Measurements from ENCODE around the gene DOCK1. TPM values are rescaled to one million over a fixed set of nuclear protein-coding genes. Genes with fewer than 3 reads are reported as not detected.
"Not testable (repeated sequence)": the region's sequence is repeated elsewhere in the genome, so short reads cannot be mapped to it uniquely, and the experiment has no call there.

Gene DOCK1
- 10 to 100 TPM; 29.4 to 45.4 (median 34.4) TPM for polyA plus RNA-seq (ENCODE audit: insufficient read length in 10 of 10)
- long read RNA-seq, donor 1 = 0 reads
- long read RNA-seq, donor 2 = 0 reads
- long read RNA-seq, donor 3 = 0 reads
- long read RNA-seq, donor 4 = 0 reads
- long read RNA-seq, donor 5, full-length matches to known transcripts = 1 of 1 reads
- long read RNA-seq, donor 5, partial matches to known transcripts = 0 of 1 reads
- long read RNA-seq, donor 5, other reads (novel, unspliced or antisense) = 0 of 1 reads
- long read RNA-seq, donor 6, partial matches to known transcripts = 19 of 19 reads
- long read RNA-seq, donor 6, other reads (novel, unspliced or antisense) = 0 of 19 reads
- long read RNA-seq, donor 7, full-length matches to known transcripts = 1 of 1 reads
- long read RNA-seq, donor 7, partial matches to known transcripts = 0 of 1 reads
- long read RNA-seq, donor 7, other reads (novel, unspliced or antisense) = 0 of 1 reads
- long read RNA-seq, donor 8, partial matches to known transcripts = 9 of 9 reads
- long read RNA-seq, donor 8, other reads (novel, unspliced or antisense) = 0 of 9 reads
- long read RNA-seq, donor 9 = 0 reads

DNA sequence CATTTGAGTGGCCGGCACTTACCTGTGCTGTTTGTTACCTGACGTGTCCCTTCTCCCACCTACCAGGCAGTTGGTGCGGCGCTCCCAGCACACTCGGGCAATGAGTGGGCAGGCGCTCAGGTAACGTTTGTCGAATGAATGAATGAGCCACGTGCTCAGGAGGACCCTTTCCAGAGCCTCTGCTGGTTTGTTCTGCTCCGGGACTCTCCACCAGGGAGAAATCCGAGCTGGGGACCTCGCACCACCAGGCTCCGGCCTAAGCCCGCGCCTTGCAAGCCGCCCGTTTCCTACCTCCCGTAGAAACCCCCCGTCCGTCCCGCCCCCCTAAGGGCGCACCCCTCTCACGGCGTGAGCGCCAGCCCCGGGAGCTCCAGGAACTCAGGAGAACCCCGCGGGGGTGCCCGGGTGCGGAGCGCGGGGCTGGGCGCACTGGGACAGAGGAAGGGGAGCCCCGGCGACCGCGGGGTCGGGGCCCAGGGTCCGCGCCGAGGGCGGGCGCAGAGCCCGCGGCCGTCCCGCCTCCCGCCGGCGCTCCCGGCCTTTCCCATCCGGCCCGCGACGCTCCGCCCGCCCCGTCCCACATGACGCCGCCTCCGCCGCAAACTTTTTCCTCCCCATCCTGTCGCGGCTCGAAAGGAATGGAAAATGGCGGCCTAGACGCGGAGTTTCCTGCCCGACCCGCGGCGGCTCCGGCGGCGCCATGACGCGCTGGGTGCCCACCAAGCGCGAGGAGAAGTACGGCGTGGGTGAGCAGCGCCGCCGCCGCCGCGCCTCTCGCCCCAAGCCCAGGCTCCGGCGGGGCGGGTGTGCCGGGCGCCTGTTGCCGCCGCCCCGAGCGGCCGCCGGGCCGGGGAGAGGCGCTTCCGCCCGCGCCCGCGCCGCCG lies at the start of gene DOCK1:
Gene DOCK1, plus strand, starts transcription at position 611 of the 884 bp plus-strand sequence. Its CDS starts 90 bp downstream, at position 701.
- DNase-seq = peak; percentile 72 to 93 (median 82)

- no peak for DNase-seq
These were observed 47.9 kb upstream of the DOCK1 start for GRCh38 chr10:126857178-126857806.

GRCh38 chr10:126867567-126868365 lies 37.5 kb upstream of the DOCK1 start:
- peak in 1 of 3 donors; percentile 95 for DNase-seq

DNA sequence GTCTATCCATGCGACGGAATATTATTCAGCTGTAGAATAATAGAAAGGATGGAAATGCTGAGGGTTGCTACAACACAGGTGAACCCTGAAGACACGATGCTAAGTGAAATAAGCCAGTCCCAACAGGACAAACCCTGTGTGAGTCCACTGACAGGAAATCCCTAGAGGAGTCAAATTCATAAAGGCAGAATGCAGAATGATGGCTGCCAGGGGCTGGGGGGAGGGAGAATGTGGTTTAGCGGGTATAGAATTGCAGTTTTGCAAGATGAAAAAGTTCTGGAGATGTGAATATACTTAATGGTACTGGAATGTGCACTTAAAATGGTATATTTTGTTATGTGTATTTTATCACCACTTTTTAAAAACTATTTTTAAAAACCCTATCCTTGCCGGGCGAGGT lies 36.9 kb upstream of the DOCK1 start:
- DNase-seq = no peak

DNA sequence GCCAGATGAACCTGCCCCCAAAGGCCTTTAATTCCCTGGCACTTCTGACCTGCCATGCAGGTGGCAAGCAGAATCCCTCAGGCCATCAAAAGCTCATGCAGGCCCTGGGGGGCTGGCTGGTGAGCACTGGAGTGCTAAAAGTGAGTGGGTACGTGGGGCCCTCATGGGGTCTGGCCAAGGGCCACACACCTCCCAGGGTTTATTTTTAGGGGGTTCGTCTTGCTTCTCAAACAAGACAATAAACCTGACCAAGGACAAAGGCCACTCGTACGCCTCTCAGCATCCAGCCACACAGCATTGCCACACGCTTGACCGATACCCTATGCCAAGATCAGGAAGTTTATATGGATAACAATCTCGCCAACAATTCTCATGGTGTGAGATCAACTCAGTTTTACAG lies 33.1 kb upstream of the DOCK1 start:
- no peak for DNase-seq

DNA sequence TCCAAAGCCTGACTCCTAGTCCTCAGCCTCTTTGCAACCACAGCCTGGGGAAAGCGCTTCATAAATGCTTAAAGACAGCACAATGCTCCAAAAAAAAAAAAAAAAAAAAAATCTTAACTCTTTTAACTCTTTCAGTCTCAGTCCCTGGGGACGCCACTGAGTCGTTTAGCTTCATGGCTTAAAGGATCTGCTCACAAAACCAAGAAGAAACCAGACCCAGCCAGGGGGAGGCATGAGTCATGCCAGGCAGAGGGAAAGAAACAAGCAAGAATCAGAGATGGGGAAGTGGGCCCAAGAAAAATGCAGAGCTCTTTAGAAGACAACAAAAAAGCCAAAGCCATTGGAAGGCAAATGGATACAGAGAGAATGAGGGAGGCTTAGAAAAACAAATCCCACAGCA lies 32.5 kb upstream of the DOCK1 start:
- DNase-seq = peak in 1 of 3 donors; percentile 40

DNA sequence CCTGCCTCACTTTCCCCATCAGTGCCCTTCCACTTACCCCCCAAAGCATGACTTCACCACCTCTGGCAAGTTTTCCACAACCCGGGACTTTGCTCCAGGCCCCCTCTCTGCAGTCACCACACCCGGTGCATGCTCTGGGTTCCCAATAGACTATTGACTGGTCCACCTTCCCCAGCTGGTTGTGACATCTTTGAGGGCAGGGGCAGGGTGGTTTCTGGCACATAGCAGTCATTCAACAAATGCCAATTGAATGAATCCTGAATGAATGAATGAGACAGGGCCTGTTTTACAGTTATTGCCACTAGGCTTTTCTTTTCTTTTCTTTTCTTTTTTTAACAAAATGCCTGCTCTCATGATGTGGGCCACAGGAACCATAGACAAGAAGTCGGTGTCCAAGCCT lies 28.8 kb upstream of the DOCK1 start:
- DNase-seq = no peak

- no peak for DNase-seq
These were observed 27.8 kb upstream of the DOCK1 start for GRCh38 chr10:126877390-126877789.

DNA sequence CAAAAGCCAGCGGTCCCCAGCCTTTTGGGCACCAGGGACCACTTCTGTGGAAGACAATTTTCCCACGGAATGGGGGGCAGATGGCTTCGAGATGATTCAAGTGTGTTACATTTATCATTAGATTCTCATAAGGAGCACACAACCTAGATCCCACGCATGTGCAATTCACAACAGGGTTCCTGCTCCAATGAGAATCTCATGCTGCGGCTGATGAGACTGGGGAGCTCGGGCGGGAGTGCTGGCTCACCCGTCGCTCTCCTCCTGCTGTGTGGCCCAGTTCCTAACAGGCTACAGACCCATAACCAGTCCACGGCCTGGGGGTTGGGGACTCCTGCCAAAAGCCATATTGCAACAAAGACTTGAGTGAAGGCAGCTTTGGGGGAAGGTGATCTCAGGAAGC lies 26.6 kb upstream of the DOCK1 start:
- DNase-seq = no peak

DNA sequence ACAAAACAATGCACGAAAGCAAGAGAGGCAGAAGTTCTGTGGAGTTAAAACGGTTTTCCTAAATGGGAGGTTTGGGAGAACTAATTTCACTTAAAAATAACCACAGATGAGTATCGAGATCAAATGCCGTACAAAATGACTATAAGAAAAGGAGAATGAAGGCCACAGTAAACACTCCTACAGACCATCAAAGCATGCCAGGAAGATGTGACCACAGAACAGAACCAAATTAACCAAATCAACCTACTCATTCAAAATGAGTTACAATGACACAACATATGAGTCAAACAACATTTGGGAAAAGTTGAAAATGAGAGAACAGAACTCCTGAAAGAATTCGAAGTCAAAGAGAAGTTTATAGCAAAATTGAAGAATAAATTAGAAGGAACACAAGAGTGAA lies 24.3 kb upstream of the DOCK1 start:
- no peak for DNase-seq

- not testable (repeated sequence) for DNase-seq
These were observed 23.2 kb upstream of the DOCK1 start for GRCh38 chr10:126882055-126882454.

- not testable (repeated sequence) for DNase-seq
These were observed 16.8 kb upstream of the DOCK1 start for GRCh38 chr10:126888436-126888835.

DNA sequence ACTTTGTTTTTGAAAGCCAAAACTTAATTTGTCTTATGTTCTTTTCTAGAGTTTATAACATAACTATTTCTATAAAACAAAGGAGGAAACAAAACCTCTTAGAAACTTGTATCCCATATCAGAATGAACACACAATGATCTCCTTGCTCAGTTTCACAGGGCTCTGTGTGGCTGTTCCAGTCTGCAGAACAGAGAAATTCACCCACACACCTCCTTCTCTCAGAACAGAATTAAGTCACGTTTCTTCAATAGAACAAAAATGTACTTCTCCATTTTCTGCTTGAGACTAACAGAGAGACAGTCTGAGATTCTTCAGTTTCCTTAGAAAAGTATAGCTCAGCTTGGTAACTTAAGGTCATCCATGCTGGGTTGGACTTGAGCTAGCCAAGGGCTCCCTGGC lies 15.8 kb upstream of the DOCK1 start:
- DNase-seq = no peak

GRCh38 chr10:126890797-126891196 lies 14.4 kb upstream of the DOCK1 start:
- not testable (repeated sequence) for DNase-seq

GRCh38 chr10:126892226-126893175 lies 12.7 kb upstream of the DOCK1 start:
- no peak for DNase-seq

DNA sequence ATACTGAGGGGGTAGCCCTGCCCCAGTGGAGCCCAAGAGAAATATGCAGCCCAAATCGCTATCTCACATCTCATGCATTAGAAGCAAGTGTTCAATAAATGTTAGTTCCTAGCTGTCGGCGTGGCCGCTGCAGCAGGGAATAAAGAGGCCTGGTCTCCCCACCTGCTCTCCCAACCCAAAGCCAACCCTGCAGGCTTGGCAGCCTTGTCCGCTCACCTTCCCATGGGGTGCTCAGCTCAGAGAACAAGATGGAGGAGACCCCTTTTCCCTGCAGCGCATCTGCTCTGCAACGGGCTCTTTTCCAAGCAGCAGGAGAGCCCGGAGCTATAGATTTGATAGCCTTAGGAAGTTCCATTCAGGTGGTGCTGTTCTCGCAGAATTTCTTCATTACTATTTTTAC lies 12.0 kb upstream of the DOCK1 start:
- peak in 1 of 3 donors; percentile 59 for DNase-seq

- no peak for DNase-seq
These were observed 11.4 kb upstream of the DOCK1 start for GRCh38 chr10:126893841-126894240.

DNA sequence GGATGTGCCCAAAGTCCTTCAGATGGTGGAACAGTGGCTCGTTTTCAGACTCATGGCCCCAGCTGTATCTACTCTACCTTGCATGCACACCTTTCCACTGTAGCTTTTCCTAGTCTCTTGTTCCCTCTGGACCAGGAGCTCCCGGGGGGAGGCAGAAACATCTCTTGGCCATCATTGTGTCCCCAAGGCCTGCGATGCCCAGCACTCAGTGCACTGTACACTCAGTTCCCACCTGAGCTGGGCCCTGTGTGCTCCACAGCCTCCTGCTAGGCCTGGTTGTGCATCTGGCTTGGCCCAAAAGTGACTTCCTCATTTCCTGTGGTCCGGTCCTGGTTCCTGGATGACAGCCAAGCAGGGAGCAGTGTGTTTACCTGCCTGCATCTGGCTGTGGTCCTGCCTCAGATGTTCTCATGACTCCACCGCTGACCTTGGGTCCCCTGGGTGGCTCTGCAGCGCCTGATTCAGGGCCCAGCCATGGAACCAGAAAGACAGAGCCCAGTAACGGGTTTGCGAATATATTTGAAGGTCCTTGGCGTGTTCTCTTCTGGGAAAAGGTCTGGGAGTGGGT lies 9.9 kb upstream of the DOCK1 start:
- no peak for DNase-seq

- no peak for DNase-seq
These were observed 6.8 kb upstream of the DOCK1 start for GRCh38 chr10:126898460-126898859.

All from muscle of back (tissue), 13 donors.